ENCODE results near the gene CLIC5. TPM values are rescaled to one million over a fixed set of nuclear protein-coding genes. Genes with fewer than 3 reads are reported as not detected.

The CLIC5 gene
- polyA plus RNA-seq, 3 donors, result 0.78 to 12.7 (median 11.0) TPM

DNA sequence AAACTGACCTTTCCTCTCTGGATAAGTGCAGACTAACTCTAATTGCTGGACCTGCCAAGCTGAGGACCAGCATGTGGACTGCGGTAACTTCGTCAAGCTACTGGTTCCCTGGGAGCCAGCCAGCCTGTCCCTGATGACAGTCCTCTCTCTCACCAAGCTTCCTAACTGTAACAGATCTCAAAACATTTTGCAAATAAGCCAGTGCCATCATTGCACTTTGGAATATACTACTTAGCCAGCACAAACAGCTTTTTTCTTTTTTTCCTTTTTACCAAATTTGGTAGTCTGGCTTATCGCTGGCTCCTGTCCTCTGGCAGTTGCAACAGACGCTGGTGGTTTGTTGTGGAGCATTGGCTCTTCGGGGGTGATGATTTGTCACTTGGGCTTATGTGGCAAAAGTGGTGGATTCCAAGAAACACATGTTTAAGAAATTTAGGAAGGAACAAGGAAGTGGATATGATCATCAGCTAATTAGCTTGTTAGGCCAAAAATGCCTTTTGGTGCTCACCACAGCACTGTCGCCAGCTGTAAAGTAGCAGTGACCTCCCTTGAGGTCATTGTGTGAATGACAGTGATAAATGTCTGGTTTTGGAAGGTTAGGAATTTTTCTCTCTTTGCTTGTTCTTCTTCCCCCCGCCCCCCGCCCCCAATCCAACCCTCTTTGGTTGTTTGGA is 171.7 kb downstream of the CLIC5 start:
- H3K27ac ChIP-seq (ENCODE audit: low read depth, low read length), result no peak overlapping the region
- WGBS, 3 donors, result 47 to 85% (median 47%) methylated on average over 8 of the region's 8 CpGs

GRCh38 chr6:45841062-45841461 is 174.6 kb downstream of the CLIC5 start:
- 84 to 94% (median 87%) methylated on average over 3 of the region's 3 CpGs for WGBS, 3 donors
- H3K27ac ChIP-seq (ENCODE audit: low read depth, low read length), result no peak overlapping the region

- no peak overlapping the region for H3K27ac ChIP-seq (ENCODE audit: low read depth, low read length)
- 70 to 86% (median 76%) methylated on average over 2 of the region's 2 CpGs for WGBS, 3 donors
Measured at GRCh38 chr6:45838996-45839395, 176.7 kb downstream of the CLIC5 start.

- WGBS, 3 donors, result 66 to 72% (median 70%) methylated on average over 2 of the region's 2 CpGs
Measured at GRCh38 chr6:45838451-45838850, 177.2 kb downstream of the CLIC5 start.

DNA sequence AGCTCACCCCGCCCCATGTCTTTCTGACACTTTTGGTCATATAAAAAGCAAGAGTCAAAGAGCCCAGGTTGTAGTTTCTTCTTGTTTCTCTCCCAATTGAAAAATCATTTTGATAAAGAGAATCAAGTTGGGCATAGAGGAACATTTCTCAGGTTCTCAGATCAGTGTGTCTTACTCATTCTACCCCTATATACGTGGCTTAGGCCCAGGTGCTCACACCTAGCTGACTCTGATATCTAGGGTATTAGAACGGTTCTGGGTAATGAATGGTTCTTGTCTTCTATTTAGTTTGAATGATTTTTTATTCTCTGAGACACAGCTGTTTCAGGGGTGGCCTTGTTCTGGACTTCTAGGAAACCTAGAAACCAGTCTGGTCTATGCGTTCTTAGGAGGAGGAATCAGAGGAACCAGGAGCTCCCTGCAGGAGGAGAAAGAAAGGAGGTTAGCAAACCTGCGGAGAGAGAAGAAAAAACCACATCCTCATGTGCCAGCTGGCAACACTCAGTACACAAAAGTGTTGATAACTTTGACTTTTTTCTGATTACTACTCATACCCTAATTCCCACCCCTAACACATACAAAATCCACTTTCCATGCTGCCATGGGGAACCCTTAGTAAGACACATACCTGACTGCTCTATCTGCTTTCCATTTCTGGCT is 178.0 kb downstream of the CLIC5 start:
- WGBS, 3 donors, result 58 to 77% (median 71%) methylated on average over 5 of the region's 5 CpGs
- H3K27ac ChIP-seq (ENCODE audit: low read depth, low read length), result no peak overlapping the region

More at GRCh38 chr6:45838451-45838850, 177.2 kb downstream of the CLIC5 start:
- H3K27ac ChIP-seq (ENCODE audit: low read depth, low read length), result no peak overlapping the region

GRCh38 chr6:45836984-45837383 is 178.7 kb downstream of the CLIC5 start:
- 79 to 87% (median 85%) methylated on average over 5 of the region's 5 CpGs for WGBS, 3 donors

DNA sequence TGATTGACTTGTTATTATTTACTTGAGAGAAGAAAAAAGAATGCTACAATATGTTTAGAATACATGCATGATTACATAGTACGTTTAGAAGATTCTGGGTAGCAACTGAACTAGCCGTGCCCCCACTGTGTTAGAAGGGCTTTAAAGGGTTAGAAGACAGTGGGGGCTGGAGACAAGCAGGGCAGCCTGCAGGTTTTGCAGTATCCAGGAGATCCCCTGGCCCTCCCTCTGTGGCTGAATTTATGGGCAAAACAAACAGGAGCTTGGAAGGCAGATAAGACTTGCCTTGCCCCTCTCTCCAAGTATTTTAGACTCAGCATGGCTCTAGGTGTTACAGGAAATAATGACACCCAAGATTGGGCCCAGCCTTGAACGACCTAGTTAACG is 179.2 kb downstream of the CLIC5 start:
- WGBS, 3 donors, result 78 to 85% (median 81%) methylated on average over 4 of the region's 4 CpGs
- H3K27ac ChIP-seq (ENCODE audit: low read depth, low read length), result no peak overlapping the region

More at GRCh38 chr6:45836984-45837383, 178.7 kb downstream of the CLIC5 start:
- no peak overlapping the region for H3K27ac ChIP-seq (ENCODE audit: low read depth, low read length)

GRCh38 chr6:45835721-45836437 is 179.8 kb downstream of the CLIC5 start:
- 71 to 81% (median 77%) methylated on average over 4 of the region's 4 CpGs for WGBS, 3 donors

DNA sequence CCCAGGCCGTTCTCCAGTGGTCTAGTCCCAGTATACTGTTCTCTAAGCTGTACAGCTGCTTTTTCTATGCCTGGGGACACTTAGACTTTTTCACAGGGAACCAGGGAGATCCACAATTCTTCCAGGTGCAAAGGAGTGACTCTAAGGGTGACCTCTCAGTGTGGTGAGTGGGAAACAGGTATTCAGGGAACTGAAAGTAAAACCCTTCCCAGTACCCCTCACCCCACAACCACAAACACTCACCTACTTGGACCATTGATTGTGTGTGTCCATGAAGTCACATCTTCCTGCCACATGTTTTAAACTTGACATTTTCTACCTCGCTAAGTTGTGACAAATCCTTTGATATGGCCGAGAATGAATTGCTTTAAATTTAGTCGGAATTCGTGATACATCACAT is 183.6 kb downstream of the CLIC5 start:
- 82 to 90% (median 90%) methylated on average over 5 of the region's 5 CpGs for WGBS, 3 donors
- no peak overlapping the region for H3K27ac ChIP-seq (ENCODE audit: low read depth, low read length)

More at GRCh38 chr6:45835721-45836437, 179.8 kb downstream of the CLIC5 start:
- no peak overlapping the region for H3K27ac ChIP-seq (ENCODE audit: low read depth, low read length)

Other genes starting within 250 kb of the CLIC5 start
- 1 to 10 TPM; 6.0 to 9.1 (median 6.9) TPM for gene ENPP4, start 114.1 kb upstream of the CLIC5 start, polyA plus RNA-seq
- 1 to 10 TPM in 2 of 3 donors, under 1 TPM in 1; 0.58 to 4.1 (median 1.2) TPM for gene ENPP5, start 155.1 kb upstream of the CLIC5 start, polyA plus RNA-seq

Measured in adipose tissue (tissue), 3 donors.